ENCODE data around the gene ZNF268.

DNA sequence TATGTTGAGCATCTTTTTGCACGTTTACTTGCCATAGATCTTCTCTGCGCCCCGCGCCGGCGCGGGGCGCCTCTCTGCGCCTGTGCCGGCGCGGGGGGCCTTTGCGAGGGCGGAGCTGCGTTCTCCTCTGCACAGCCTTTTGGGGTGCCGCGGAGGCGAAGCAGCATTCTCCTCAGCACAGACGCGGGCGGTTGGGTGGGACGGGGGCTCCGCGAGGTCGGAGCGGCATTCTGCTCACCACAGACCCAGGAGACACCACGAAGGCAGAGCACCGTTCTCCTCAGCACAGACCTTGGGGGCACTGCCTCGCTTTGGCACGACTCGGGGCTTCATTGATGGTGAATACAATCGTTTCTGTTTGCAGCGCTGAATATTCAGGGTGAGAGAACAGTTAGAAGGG is 82.9 kb downstream of the ZNF268 start:
- TF ChIP-seq EP300 (IDR thresholded peaks at IDR 0.05) (no peak), POLR2A (IDR thresholded peaks at IDR 0.05) (no peak)
